ENCODE measurements around the gene RNF135. TPM values are rescaled to one million over a fixed set of nuclear protein-coding genes. Genes with fewer than 3 reads are reported as not detected.

RNF135 gene
- total RNA-seq, 2 experiments from 2014 or later, result 4.9 to 6.1 TPM

Other genes starting within 250 kb of the RNF135 start
- 10 to 100 TPM; 45.4 TPM for gene CRLF3, start 146.3 kb upstream of the RNF135 start, total RNA-seq
- gene ATAD5, start 139.1 kb upstream of the RNF135 start, total RNA-seq, result 10 to 100 TPM; 32.1 to 33.4 TPM
- gene TEFM, start 64.8 kb upstream of the RNF135 start, total RNA-seq, result 10 to 100 TPM; 13.2 to 14.0 TPM
- gene ADAP2, start 49.1 kb upstream of the RNF135 start, total RNA-seq, result under 1 TPM; 0.19 to 0.42 TPM
- gene NF1, start 123.9 kb downstream of the RNF135 start, total RNA-seq, result 10 to 100 TPM; 21.0 to 22.8 TPM

Data from activated naive CD8-positive, alpha-beta T cell treated with anti-CD3 and anti-CD28 coated beads for 36 hours (primary cell).